Measurements from ENCODE around the gene TRAPPC3. TPM values are rescaled to one million over a fixed set of nuclear protein-coding genes. Genes with fewer than 3 reads are reported as not detected.

TRAPPC3 gene
- total RNA-seq, 1 experiment from 2014 or later, result 98.7 TPM

- in situ Hi-C loops (cut with HindIII; ENCODE audit: low pct_unique_long_range_greater_than_20kb, low sequenced_read_pairs), result no loop called here
- CTCF ChIA-PET, result no interaction called here
These were observed 14.1 kb upstream of the TRAPPC3 start for GRCh38 chr1:36163426-36163825.

GRCh38 chr1:36162680-36163239 lies 13.5 kb upstream of the TRAPPC3 start:
- intact Hi-C loops (cut with micrococcal nuclease; ENCODE audit: unreplicated experiment) (no loop called here), in situ Hi-C loops (cut with HindIII; ENCODE audit: low pct_unique_long_range_greater_than_20kb, low sequenced_read_pairs) (no loop called here)
- no peak overlapping the region for H3K4me3 ChIP-seq (ENCODE audit: low read depth in 2 of 2, low read length in 2 of 2)
- peaks cover 47% of the 10 kb centered on the region for H3K4me1 ChIP-seq (ENCODE audit: control insufficient read depth, insufficient read depth, low read length)
- CTCF ChIA-PET, result interaction anchor here (0.7 kb wide), 1 partner anchor 14 kb away, joined by 6 read pairs; the partner anchor contains the start of gene TRAPPC3
- BruUV-seq (replicated peaks), result no TSS peak
- DNase-seq (ENCODE audit: low read depth, low spot score) (no peak), ATAC-seq (no peak)
- POLR2A ChIA-PET, result interaction anchor here (0.6 kb wide), 1 partner anchor 234 kb away, joined by 5 read pairs; no protein-coding TSS in a partner anchor
- H3K9me3 ChIP-seq (ENCODE audit: control insufficient read depth, insufficient read depth, low read depth, low read length), result no peaks in the 10 kb centered on the region
- H3K27me3 ChIP-seq (ENCODE audit: control insufficient read depth, insufficient read depth, low read length), result no peaks in the 10 kb centered on the region
- no peak overlapping the region for H3K27ac ChIP-seq (ENCODE audit: low read length)
- H3K36me3 ChIP-seq (ENCODE audit: control insufficient read depth, insufficient read depth, low read length), result peaks cover 2% of the 10 kb centered on the region; the same call in 1 of the 2 replicates
- TF ChIP-seq SIN3A (IDR thresholded peaks at IDR 0.05; ENCODE audit: borderline replicate concordance, insufficient read depth, low read depth, low read length), result no peak
- TF ChIP-seq POLR2AphosphoS5 (IDR thresholded peaks at IDR 0.05; ENCODE audit: low read depth, low read length), result no peak
- TF ChIP-seq CTCF (IDR thresholded peaks at IDR 0.05), result no peak
- no peak for TF ChIP-seq TCF7L2 (IDR thresholded peaks at IDR 0.05; ENCODE audit: low read depth, low read length)
- TF ChIP-seq REST (IDR thresholded peaks at IDR 0.05; ENCODE audit: insufficient read depth in 1 of 2, low read depth in 2 of 2, low read length in 1 of 2), result no peak

More at GRCh38 chr1:36163426-36163825, 14.1 kb upstream of the TRAPPC3 start:
- H3K4me3 ChIP-seq (ENCODE audit: low read depth in 2 of 2, low read length in 2 of 2), result no peak overlapping the region
- H3K4me1 ChIP-seq (ENCODE audit: control insufficient read depth, insufficient read depth, low read length), result peaks cover 40% of the 10 kb centered on the region
- H3K36me3 ChIP-seq (ENCODE audit: control insufficient read depth, insufficient read depth, low read length), result no peaks in the 10 kb centered on the region
- no peak for DNase-seq (ENCODE audit: low read depth, low spot score)
- intact Hi-C loops (cut with micrococcal nuclease; ENCODE audit: unreplicated experiment), result no loop called here
- POLR2A ChIA-PET, result interaction anchor here (0.6 to 0.8 kb wide), 2 partner anchors 48 to 234 kb away, joined by 5 to 8 read pairs; no protein-coding TSS in a partner anchor
- no TSS peak for BruUV-seq (replicated peaks)
- H3K9me3 ChIP-seq (ENCODE audit: control insufficient read depth, insufficient read depth, low read depth, low read length), result no peaks in the 10 kb centered on the region
- TF ChIP-seq TCF7L2 (IDR thresholded peaks at IDR 0.05; ENCODE audit: low read depth, low read length), result no peak
- no peak for TF ChIP-seq CTCF (IDR thresholded peaks at IDR 0.05)
- TF ChIP-seq POLR2AphosphoS5 (IDR thresholded peaks at IDR 0.05; ENCODE audit: low read depth, low read length), result no peak
- no peak for TF ChIP-seq SIN3A (IDR thresholded peaks at IDR 0.05; ENCODE audit: borderline replicate concordance, insufficient read depth, low read depth, low read length)
- no peaks in the 10 kb centered on the region for H3K27me3 ChIP-seq (ENCODE audit: control insufficient read depth, insufficient read depth, low read length)
- H3K27ac ChIP-seq (ENCODE audit: low read length), result no peak overlapping the region
- ATAC-seq, result no peak
